Heart left ventricle (tissue), 16 donors: Measurements from ENCODE around the gene GRIA2. TPM values are rescaled to one million over a fixed set of nuclear protein-coding genes. Genes with fewer than 3 reads are reported as not detected.

Source experiments
- ATAC-seq, 4 donors: fragments of 200-7000 bp; cut with Tn5 transposase; one replicate each; pipeline ENCODE4 v1.9.1; 2020 to 2022; ENCODE audit warnings: moderate library complexity in 4 of 4, mild to moderate bottlenecking in 3 of 4, moderate number of reproducible peaks in 1 of 4
- DNase-seq, 5 donors: peaks; one replicate each; pipeline ENCODE4 v3.0.0-alpha.2; 2020
- H3K27ac ChIP-seq, 12 donors: fragments of 200-600 bp; sonication (generic) in 4 of 12; one replicate each; pipeline versions ENCODE4 v1.5.0 to v1.8.0; 2016 to 2022; ENCODE audit warnings: mild to moderate bottlenecking in 2 of 12
- H3K27me3 ChIP-seq, 9 donors: fragments of 200-600 bp; sonication (generic) in 2 of 9; one replicate each; pipeline versions ENCODE4 v1.5.1 to v1.8.0; 2016 to 2022; ENCODE audit warnings: mild to moderate bottlenecking in 3 of 9
- H3K36me3 ChIP-seq, 9 donors: fragments of 200-600 bp; sonication (generic) in 2 of 9; one replicate each; pipeline versions ENCODE4 v1.5.0 to v1.8.0; 2018 to 2022; ENCODE audit warnings: mild to moderate bottlenecking in 2 of 9
- H3K4me1 ChIP-seq, 12 donors: fragments of 200-600 bp; sonication (generic) in 4 of 12; one replicate each; pipeline versions ENCODE4 v1.5.0 to v1.8.0; 2016 to 2022; ENCODE audit warnings: mild to moderate bottlenecking in 3 of 12
- H3K4me3 ChIP-seq, 12 donors: fragments of 200-600 bp; sonication (generic) in 4 of 12; one replicate each; pipeline versions ENCODE4 v1.5.0 to v1.8.0; 2017 to 2022; ENCODE audit warnings: mild to moderate bottlenecking in 9 of 12, moderate library complexity in 4 of 12
- H3K9me3 ChIP-seq, 12 donors: fragments of 200-600 bp; sonication (generic) in 4 of 12; one replicate each; pipeline versions ENCODE4 v1.5.0 to v1.8.0; 2016 to 2022; ENCODE audit warnings: mild to moderate bottlenecking in 1 of 12
- POLR2A ChIP-seq, 2 donors: fragments of 450-650 bp; IDR thresholded peaks; one replicate each; pipeline ENCODE4 v1.6.1; 2017; ENCODE audit warnings: antibody characterized with exemption in 2 of 2, mild to moderate bottlenecking in 2 of 2, moderate library complexity in 2 of 2
- WGBS, 4 donors: extraction: QIAGEN DNeasy Blood & Tissue Kit in 2 of 4; methylation state at CpG; one replicate each; pipeline versions ENCODE4 v1.1.5 to v1.1.7; 2013 to 2018; 5-methylcytosine and 5-hydroxymethylcytosine counted together
- intact Hi-C, 10 donors: fragments of 100-400 bp; cut with DNase I; formaldehyde crosslinking; loops; one replicate each; pipeline versions ENCODE4 v1.11.1 to v1.14.2; 2022
- polyA plus RNA-seq, 2 donors: library from polyadenylated mRNA; stranded (reverse); fragments of 200-250 nt; gene quantifications; one replicate each; pipeline ENCODE4 v1.2.3, GENCODE V29; 2013
- total RNA-seq, 9 donors: library from RNA; depleted of rRNA in 2 of 9; stranded (reverse); fragments of >200 nt in 2 of 9; fragmentation: NEBNext Ultra II Directional in 3 of 9; extraction: Animal tissue kit (Norgen Biotek cat#: 25700) in 3 of 9; gene quantifications; one replicate each; pipeline versions ENCODE4 v1.1.0 to v1.2.4, GENCODE V29; 2016 to 2023
- TF ChIP-seq, protein P1 (sequence below), 12 donors: fragments of 200-600 bp; sonication (generic) in 4 of 12; IDR thresholded peaks; one replicate each; pipeline versions ENCODE4 v1.5.0 to v1.8.0; 2018 to 2022; ENCODE audit warnings: antibody characterized with exemption in 12 of 12, mild to moderate bottlenecking in 5 of 12
- donor health status: ischemic (EF 13 %, LVEDD 7.1; RV severe dilation, severe dysfunction).
- donor health status: healthy with polysubstance abuse.
- donor health status: DM: no; HTN: yes; CAD: no.
- donor health status: DM: no; HTN: no; CAD: no.
- donor health status: ischemic (EF 25% LVEDD 6.9; RV normal size, moderate dysfunction).
- donor health status: ischemic (EF 25% LVEDD 5.7; RV mildly dilated, moderate dysfunction).
- donor health status: healthy.
- donor health status: DM: yes; HTN: yes; CAD: no.
- donor health status: ischemic (EF 35%, LVEDD 5.7; RV mildly dilated, moderate dysfunction).
- donor health status: nonischemic (EF 11% LVEDD 7.7; RV severe dilation, severe dysfunction).
- donor health status: DM: yes; HTN: yes; CAD: no.
- donor health status: PGD.
- donor health status: ischemic (EF 29% LVEDD 5.4; RV normal size, mild dysfunction).
- donor health status: nonischemic (EF 23%, LVEDD 6.1; RV moderate dilation, normal function).

The GRIA2 gene
- total and polyA plus RNA-seq, 11 donors, result 0.17 to 0.36 TPM; not detected in 9

DNA sequence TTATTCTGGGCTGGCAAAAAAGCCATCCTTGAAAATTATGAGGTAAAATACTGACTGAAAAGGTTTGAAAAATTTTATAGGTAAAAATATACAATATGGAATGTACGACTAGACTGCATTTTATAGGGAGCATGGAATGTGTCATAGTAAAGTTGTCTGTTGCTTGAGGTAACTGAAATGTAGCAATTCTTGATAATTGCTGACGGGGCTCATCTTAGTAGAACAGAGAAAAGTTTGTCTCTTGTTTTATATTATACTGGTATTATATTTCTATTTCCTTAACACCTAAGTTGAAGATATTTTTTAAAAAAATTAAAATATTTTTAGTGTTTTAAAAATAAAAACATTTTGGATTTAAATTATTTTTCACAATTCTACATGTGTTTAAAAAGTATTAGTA lies 11.0 kb downstream of the GRIA2 start:
- ATAC-seq, result no peak
- H3K4me3 ChIP-seq, result no peak overlapping the region
- H3K4me1 ChIP-seq, result no peaks in the 10 kb centered on the region
- intact Hi-C loops, result loop anchor here in 1 of 10 donors (10.0 kb wide), 1 partner anchor 723 kb away; no protein-coding TSS in a partner anchor
- TF ChIP-seq, protein P1, sequence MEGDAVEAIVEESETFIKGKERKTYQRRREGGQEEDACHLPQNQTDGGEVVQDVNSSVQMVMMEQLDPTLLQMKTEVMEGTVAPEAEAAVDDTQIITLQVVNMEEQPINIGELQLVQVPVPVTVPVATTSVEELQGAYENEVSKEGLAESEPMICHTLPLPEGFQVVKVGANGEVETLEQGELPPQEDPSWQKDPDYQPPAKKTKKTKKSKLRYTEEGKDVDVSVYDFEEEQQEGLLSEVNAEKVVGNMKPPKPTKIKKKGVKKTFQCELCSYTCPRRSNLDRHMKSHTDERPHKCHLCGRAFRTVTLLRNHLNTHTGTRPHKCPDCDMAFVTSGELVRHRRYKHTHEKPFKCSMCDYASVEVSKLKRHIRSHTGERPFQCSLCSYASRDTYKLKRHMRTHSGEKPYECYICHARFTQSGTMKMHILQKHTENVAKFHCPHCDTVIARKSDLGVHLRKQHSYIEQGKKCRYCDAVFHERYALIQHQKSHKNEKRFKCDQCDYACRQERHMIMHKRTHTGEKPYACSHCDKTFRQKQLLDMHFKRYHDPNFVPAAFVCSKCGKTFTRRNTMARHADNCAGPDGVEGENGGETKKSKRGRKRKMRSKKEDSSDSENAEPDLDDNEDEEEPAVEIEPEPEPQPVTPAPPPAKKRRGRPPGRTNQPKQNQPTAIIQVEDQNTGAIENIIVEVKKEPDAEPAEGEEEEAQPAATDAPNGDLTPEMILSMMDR (IDR thresholded peaks at IDR 0.05), result no peak
- TF ChIP-seq POLR2A (IDR thresholded peaks at IDR 0.05), result no peak
- H3K9me3 ChIP-seq, result no peaks in the 10 kb centered on the region
- H3K27ac ChIP-seq, result no peak overlapping the region
- DNase-seq, result no peak
- no peaks in the 10 kb centered on the region for H3K36me3 ChIP-seq
- 71 to 90% (median 85%) methylated on average over 2 of the region's 2 CpGs for WGBS, 4 donors
- peaks cover 0 to 3% (median 0%) of the 10 kb centered on the region in 9 donors for H3K27me3 ChIP-seq

DNA sequence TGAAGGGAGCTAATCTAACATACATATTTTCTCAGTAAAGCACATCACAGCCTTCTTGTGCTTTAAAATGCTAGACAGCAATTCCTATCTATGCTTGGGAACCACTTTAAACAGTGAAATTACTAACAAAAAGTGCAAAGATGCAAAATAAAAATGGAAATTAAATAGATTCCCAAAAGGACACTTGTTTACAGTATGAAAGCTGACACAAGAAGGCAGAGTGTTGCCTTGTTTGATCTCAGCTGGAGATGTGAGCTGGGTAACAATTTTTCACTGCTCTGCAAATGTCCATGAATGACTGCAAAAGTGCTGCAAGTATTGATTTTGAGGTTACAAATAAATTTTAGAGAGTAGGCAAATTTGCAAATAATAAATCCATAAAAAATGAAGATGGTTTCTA lies 22.3 kb downstream of the GRIA2 start:
- Histone ChIP-seq H3K27ac (no peak overlapping the region), H3K4me1 (no peaks in the 10 kb centered on the region), H3K36me3 (no peaks in the 10 kb centered on the region), H3K9me3 (no peaks in the 10 kb centered on the region), H3K4me3 (no peak overlapping the region), H3K27me3 (no peaks in the 10 kb centered on the region)
- DNase-seq (no peak), ATAC-seq (no peak)
- TF ChIP-seq, protein P1 (IDR thresholded peaks at IDR 0.05), result no peak
- no peak for TF ChIP-seq POLR2A (IDR thresholded peaks at IDR 0.05)
- intact Hi-C loops, result no loop called here

DNA sequence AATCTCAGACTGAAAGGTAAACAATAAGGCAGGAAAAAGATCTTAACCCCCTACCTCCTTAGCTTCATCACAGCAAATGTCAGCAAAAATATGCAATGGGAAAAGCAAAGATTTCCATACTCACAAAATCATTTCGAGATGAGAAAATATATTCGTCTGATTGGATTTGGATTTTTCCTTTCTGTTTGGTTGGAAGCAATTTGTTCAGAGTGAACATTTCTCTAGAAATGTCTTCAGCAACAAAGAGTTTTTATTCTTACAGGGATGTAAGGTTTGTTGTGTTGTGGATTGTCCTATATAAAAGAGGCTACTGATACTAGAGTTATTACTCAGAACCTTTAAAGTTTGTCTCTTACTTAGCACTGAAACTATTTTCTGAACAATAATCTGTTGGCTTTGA lies 23.8 kb downstream of the GRIA2 start:
- H3K27me3 ChIP-seq, result no peaks in the 10 kb centered on the region
- 69 to 79% (median 73%) methylated on average over 2 of the region's 2 CpGs for WGBS, 4 donors
- H3K36me3 ChIP-seq, result no peaks in the 10 kb centered on the region
- no peaks in the 10 kb centered on the region for H3K4me1 ChIP-seq
- ATAC-seq, result no peak
- H3K9me3 ChIP-seq, result no peaks in the 10 kb centered on the region
- H3K27ac ChIP-seq, result no peak overlapping the region
- no peak overlapping the region for H3K4me3 ChIP-seq
- no peak for DNase-seq
- TF ChIP-seq POLR2A (IDR thresholded peaks at IDR 0.05), result no peak
- TF ChIP-seq, protein P1 (IDR thresholded peaks at IDR 0.05), result no peak
- intact Hi-C loops, result no loop called here

DNA sequence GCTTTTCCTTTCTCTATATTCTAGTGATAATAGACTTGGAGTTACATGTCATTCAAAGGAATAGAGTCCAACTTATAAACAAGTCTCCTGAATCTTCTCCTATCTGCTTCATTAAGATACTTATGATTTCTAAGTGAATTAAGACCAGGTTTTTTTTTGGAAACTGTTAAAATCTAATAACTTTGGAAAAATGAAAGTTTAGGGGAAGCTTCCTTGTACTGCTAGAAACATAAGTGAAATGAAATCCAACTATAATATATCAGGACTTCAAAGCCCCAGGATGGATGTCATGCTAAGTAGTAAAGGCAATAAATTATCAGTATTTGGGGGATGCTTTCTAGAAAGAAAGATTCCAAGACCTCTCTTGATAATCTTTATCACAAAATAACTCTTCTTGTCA lies 24.8 kb downstream of the GRIA2 start:
- H3K4me3 ChIP-seq, result no peak overlapping the region
- H3K36me3 ChIP-seq, result no peaks in the 10 kb centered on the region
- no peaks in the 10 kb centered on the region for H3K27me3 ChIP-seq
- no peak for DNase-seq
- H3K9me3 ChIP-seq, result no peaks in the 10 kb centered on the region
- H3K4me1 ChIP-seq, result no peaks in the 10 kb centered on the region
- no peak for TF ChIP-seq POLR2A (IDR thresholded peaks at IDR 0.05)
- TF ChIP-seq, protein P1 (IDR thresholded peaks at IDR 0.05), result no peak
- H3K27ac ChIP-seq, result no peak overlapping the region
- intact Hi-C loops, result no loop called here
- no peak for ATAC-seq
